ENCODE data around the gene PCSK5.

Gene PCSK5

DNA sequence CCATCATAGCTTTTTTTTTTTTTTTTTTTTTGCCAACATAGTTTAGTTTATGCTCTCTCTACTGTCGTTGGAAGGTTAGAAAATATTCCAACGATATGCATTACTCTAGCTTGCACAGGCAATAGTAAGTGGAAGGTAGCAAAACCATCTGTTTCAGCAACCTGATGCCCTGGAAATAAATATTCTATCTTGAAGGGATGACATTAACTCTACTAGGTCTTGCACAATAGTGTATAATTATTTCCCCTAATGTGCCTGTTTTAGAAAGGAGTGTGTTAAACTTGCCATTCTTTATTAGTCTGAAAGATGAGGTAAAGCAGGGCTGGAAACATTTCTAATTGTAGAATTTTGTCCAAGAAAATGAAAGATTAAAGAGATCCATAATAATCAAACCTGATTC is 111.0 kb downstream of the PCSK5 start:
- DNase-seq (ENCODE audit: low read depth in 2 of 2, low spot score in 1 of 2), result no peak

GRCh38 chr9:76003041-76003440 is 112.6 kb downstream of the PCSK5 start:
- no peak for DNase-seq (ENCODE audit: low read depth in 2 of 2, low spot score in 1 of 2)

DNA sequence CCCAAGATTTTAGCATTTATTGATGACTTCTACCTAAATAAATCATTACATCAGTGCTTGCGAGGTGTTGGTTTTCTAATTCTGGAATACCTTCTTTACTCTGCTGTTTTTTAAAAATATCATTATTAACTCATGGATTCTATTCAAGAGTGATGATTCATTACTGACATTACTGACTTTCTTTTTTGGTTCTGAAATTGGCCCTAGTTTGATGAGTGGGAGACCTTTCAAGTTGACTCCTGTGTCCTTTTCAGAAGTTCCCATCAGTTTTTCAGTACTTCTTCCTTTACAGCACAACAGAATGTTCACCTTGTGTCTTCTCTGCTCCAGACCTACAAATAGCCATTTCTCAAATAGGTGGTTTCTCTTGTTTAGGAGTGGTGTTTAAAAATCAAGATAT is 114.1 kb downstream of the PCSK5 start:
- DNase-seq (ENCODE audit: low read depth in 2 of 2, low spot score in 1 of 2), result no peak

DNA sequence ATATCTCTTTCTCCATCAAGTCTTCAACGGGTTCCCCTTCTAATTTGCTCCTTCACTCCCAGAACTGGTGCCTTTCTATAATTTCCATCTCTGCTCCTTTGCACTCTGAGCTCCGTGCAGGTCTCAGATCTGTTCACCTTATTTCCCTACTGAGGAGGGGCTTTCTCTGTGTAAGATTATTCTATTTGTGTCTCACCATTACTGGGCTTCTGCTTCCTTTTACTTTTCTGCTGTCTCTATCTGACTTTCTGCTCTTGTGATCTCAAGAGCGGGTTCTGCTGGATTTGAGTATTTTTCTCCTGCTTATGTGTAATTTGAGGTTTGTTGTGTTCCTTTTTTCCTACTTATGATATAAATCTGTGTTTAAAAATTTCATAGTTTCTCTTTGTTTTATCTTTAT is 117.5 kb downstream of the PCSK5 start:
- no peak for DNase-seq (ENCODE audit: low read depth in 2 of 2, low spot score in 1 of 2)

DNA sequence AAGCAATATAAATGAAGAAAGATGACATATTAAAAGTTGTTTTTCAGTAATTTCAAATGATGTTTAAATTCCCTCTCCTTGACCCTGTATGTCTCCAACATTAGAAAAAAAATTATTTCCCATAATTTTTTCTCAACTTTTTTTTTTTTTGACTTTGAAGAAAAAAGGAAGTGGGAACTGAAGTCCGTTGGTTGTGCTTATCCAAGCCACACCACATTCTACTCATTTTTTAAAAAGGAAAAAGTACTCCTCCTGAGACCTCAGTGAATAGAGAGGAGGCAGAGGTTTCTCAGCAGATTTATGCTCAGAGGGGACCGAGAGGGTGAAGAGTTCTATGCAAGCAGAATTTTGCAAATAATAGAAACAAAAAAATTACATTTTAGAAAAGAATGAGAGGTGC is 123.3 kb downstream of the PCSK5 start:
- no peak for DNase-seq (ENCODE audit: low read depth in 2 of 2, low spot score in 1 of 2)

GRCh38 chr9:76018235-76018634 is 127.8 kb downstream of the PCSK5 start:
- no peak for DNase-seq (ENCODE audit: low read depth in 2 of 2, low spot score in 1 of 2)

DNA sequence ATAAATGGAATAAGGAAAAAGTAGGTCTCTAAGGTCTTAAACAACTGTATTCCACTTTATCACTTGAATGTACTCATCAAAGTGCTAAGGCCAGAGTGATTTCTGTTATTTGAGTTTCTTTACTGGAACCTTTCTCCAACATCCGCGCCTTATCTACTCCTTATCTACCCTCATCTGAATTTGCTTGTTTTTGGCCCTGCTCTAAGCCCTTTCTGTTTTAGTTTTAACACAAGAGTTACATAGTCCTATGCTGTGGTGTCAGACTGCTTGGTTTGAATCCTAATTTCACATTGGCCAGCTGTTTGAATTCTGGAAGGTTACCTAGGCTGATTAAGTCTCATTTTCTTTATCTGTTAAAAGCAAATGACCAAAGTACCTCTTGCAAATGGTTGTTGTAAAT is 128.3 kb downstream of the PCSK5 start:
- DNase-seq (ENCODE audit: low read depth in 2 of 2, low spot score in 1 of 2), result no peak

- DNase-seq (ENCODE audit: low read depth in 2 of 2, low spot score in 1 of 2), result no peak
Measured at GRCh38 chr9:76020652-76021051, 130.2 kb downstream of the PCSK5 start.

- no peak for DNase-seq (ENCODE audit: low read depth in 2 of 2, low spot score in 1 of 2)
Measured at GRCh38 chr9:76022317-76022716, 131.8 kb downstream of the PCSK5 start.

DNA sequence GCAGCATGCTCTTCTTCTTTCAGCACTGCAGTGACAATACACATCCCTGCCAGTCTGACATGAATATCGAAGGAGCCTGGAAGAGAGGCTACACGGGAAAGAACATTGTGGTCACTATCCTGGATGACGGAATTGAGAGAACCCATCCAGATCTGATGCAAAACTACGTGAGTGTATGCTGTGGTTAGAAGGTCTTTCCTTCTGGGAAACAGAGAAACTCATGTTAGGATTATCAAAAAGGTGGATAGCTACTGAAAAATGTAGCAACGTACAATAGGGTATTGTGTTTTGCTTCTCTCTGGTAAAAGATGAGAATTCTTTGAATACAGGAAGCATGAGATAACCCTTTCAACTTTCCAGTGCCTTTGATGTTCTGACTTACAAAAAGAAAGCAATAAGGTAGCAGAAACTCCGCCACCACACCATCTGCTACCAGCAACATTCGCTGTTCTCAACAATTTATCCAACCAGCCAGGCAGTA is 133.3 kb downstream of the PCSK5 start:
- no peak for DNase-seq (ENCODE audit: low read depth in 2 of 2, low spot score in 1 of 2)

DNA sequence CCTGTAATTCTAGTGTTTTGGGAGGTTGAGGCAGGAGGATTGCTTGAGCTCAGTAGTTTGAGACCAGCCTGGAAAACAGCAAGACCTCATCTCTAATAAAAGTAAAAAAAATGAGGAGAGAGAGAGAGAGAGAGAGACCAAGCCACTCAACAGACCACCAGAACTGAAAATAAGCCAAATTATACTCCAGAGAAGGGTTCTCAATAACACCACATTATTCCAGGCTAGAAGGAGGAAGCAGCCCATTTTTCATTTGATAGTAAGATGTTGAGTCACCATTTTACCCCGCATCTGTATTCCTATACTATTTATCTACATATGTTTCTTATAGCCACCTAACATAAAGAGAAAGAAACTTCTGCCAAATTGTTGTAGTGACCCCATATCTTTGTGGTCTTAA is 134.8 kb downstream of the PCSK5 start:
- no peak for DNase-seq (ENCODE audit: low read depth in 2 of 2, low spot score in 1 of 2)

DNA sequence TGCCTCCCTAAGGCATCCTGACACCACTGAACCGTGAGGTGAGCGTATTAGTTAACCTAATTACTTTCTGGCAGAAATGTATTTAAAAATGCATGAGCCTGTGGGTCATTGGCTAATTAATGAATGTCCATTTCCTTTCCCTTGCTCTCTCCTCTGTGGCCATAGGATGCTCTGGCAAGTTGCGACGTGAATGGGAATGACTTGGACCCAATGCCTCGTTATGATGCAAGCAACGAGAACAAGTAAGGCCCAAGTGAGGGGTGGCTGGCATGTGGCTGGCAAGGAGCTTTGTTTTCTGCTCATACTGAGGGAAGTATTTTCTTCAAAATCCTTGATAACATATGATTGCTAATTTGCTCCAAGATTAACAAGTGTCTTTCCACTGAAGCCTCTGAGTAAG is 136.3 kb downstream of the PCSK5 start:
- no peak for DNase-seq (ENCODE audit: low read depth in 2 of 2, low spot score in 1 of 2)

DNA sequence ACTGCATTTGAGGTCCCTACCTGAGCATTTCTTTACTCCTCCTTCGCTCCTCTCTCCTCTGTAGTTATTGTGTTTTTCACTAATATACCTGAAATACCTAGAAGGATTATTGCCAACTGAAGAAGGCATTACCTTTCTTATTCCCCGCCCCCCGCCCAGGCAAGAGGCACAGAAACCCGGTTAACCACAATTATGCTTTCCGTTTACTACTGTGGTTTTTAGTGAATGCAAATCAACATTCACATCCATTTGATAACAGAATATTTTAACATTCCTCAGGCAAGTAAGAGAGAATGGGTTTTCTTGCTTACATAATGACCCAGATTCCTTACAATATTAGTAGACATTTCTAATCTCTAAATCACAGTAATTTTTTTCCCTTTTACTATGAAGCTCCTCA is 136.9 kb downstream of the PCSK5 start:
- DNase-seq (ENCODE audit: low read depth in 2 of 2, low spot score in 1 of 2), result no peak

GRCh38 chr9:76027861-76028260 is 137.4 kb downstream of the PCSK5 start:
- no peak for DNase-seq (ENCODE audit: low read depth in 2 of 2, low spot score in 1 of 2)

DNA sequence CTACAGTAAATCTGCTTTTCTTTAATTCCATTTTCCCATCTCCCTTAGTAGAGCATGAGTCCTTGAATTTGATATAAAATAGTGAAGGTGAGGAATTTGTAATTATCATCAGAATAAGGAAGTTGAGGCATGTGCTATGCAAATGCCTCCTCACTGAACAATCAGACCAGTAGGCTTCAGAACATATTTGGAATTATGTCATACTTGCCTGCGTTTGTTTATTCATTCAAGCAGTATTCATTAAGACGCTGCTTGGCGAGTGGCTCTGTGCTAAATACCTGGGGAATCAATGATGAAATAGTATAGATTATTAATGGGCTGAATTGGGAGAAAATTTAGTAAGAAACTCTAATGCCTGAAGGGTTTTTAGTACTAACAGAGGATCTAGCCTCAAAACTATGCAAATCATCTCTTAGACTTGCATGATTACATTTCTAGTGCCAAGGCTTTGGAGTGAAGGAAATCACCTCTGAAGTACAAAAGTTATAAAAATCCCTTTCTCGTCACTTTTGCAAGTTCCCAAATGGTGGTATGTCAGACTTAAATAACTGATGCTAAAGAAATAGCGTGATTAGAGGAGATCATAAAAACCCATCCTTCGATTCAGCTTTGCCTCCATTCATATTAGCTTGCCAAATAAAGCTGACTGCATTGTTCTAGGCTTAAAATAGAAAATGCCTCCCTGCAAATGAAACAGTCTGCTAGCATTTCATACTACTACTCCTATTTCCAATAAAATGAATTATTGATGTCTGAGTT is 141.7 kb downstream of the PCSK5 start:
- no peak for DNase-seq (ENCODE audit: low read depth in 2 of 2, low spot score in 1 of 2)

GRCh38 chr9:76032797-76033373 is 142.4 kb downstream of the PCSK5 start:
- no peak for DNase-seq (ENCODE audit: low read depth in 2 of 2, low spot score in 1 of 2)

GRCh38 chr9:76034049-76034448 is 143.6 kb downstream of the PCSK5 start:
- no peak for DNase-seq (ENCODE audit: low read depth in 2 of 2, low spot score in 1 of 2)

DNA sequence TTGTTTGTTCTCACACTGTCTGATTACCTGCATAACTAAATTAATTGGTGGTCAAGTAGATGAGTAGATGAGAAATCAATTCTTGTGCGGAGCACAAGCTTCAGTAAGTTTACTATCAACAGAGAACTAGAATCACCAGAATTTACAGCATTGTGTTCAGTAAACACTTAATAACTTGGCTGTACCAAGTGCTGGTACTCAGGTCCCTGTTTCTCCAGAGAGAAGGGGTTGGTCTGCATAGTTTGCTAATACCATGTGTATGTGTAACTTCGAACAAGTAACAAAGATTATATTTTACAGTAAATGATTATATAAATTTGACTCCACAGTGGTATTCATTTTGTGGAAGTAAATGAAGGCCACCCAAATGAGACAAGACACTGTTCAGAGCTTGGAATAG is 146.3 kb downstream of the PCSK5 start:
- no peak for DNase-seq (ENCODE audit: low read depth in 2 of 2, low spot score in 1 of 2)

DNA sequence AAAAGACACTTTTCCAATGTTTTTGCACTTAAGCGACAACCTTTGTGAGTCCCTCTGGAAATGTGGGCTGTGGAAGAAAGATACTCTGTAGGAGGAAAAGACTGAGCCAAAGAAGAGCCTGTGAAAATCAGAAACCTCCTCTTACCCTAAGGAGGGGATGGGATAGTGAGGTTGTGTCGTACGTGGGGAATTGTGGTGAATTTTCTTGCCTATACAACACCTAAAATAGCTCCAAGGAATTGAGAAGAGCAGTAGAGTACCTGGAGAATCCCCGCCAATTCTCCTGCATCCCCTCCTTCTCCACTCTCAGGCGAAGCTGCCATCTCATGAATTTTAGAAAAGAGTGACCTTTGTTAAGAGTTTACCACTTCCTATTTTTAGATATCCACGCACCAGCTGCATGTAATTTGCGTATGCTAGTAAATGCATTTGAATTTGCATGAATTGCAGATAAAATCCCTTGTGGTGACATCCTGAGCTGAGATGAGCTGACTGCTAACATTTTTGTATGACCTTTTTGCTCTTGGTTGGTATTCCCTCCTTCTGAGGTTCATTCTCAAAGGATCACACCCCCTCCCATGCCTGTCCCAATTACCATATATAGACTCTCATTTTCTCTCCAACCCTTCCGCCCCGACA is 147.2 kb downstream of the PCSK5 start:
- DNase-seq (ENCODE audit: low read depth in 2 of 2, low spot score in 1 of 2), result no peak

GRCh38 chr9:76038431-76038830 is 148.0 kb downstream of the PCSK5 start:
- DNase-seq (ENCODE audit: low read depth in 2 of 2, low spot score in 1 of 2), result no peak

DNA sequence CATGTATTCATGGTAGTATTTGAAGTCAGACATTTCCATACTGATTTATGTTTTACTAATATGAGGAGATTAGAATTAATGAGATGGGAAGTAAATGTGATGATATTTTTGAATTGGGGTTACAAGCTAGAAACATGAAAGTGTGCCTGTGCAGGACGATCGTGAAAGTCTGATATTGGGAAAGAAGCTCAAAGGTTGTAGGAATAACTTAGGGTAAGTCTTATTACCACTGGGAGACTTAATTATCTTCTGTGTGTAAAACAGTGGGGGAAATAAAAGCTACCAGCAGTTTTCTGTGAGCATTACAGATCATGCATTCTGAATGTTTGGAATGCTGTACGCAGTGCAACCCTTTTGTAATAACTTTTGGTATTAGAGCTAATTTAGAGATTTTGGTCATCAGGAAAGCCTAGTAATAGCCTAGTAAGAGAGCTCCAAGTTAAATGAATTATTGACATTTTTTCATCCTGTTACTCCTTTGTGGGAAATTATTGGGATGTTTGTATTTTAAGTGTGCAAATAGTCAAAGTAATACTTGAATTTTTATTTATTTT is 153.9 kb downstream of the PCSK5 start:
- no peak for DNase-seq (ENCODE audit: low read depth in 2 of 2, low spot score in 1 of 2)

DNA sequence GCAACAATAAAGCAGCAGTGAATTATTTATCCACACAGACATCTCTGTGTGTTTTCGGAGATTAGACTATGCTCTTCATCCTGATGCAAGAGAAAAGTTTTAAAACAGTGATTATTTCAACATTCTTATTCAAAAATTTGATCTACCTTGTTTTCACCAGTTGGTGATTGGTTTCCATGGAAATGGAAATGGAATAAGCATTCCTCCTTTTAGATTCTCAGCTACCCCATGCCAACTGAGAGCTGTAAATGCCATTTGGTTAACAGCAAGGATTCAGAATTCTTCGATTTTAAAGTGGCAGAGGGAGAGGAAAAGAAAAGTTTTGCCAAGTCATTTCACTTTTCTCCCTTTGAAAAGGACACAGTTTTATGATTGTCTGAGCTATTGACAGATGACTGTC is 154.7 kb downstream of the PCSK5 start:
- DNase-seq (ENCODE audit: low read depth in 2 of 2, low spot score in 1 of 2), result no peak
